Parathyroid adenoma (tissue), 2 donors: ENCODE data around the gene GUCY1A2.

Experiments
- H2AFZ ChIP-seq: fragments of 300-600 bp; sonication (generic); one replicate; pipeline ENCODE4 v1.7.0; 2017; ENCODE audit warnings: antibody characterized with exemption, mild to moderate bottlenecking
- H3K27ac ChIP-seq: fragments of 300-600 bp; sonication (generic); one replicate; pipeline ENCODE4 v1.7.0; 2017
- H3K27me3 ChIP-seq: fragments of 300-600 bp; sonication (generic); one replicate; pipeline ENCODE4 v1.7.0; 2017; ENCODE audit warnings: low read length; ENCODE audit not compliant: control insufficient read depth, insufficient read depth
- H3K36me3 ChIP-seq: fragments of 300-600 bp; sonication (generic); one replicate; pipeline ENCODE4 v1.7.0; 2017; ENCODE audit warnings: low read length; ENCODE audit not compliant: control insufficient read depth, insufficient read depth
- H3K4me1 ChIP-seq: fragments of 300-600 bp; sonication (generic); one replicate; pipeline ENCODE4 v1.7.0; 2017; ENCODE audit warnings: control low read depth
- H3K4me2 ChIP-seq: fragments of 300-600 bp; sonication (generic); one replicate; pipeline ENCODE4 v1.7.0; 2017; ENCODE audit warnings: low read length
- H3K4me3 ChIP-seq: fragments of 300-600 bp; sonication (generic); one replicate; pipeline ENCODE4 v1.7.0; 2017; ENCODE audit warnings: low read depth, low read length
- H3K79me2 ChIP-seq: fragments of 300-600 bp; sonication (generic); one replicate; pipeline ENCODE4 v1.7.0; 2017; ENCODE audit warnings: control low read depth
- H3K9ac ChIP-seq: fragments of 300-600 bp; sonication (generic); one replicate; pipeline ENCODE4 v1.7.0; 2017; ENCODE audit warnings: mild to moderate bottlenecking
- H3K9me3 ChIP-seq: fragments of 300-600 bp; sonication (generic); one replicate; pipeline ENCODE4 v1.7.0; 2017; ENCODE audit warnings: low read length; ENCODE audit not compliant: control insufficient read depth
- TF ChIP-seq, protein P1 (sequence below): fragments of 300-600 bp; sonication (generic); IDR thresholded peaks from one replicate; pipeline ENCODE4 v1.7.0; 2017; ENCODE audit warnings: antibody characterized with exemption, mild to moderate bottlenecking
- donor health status: primary hyperparathyroidism.

Gene GUCY1A2

DNA sequence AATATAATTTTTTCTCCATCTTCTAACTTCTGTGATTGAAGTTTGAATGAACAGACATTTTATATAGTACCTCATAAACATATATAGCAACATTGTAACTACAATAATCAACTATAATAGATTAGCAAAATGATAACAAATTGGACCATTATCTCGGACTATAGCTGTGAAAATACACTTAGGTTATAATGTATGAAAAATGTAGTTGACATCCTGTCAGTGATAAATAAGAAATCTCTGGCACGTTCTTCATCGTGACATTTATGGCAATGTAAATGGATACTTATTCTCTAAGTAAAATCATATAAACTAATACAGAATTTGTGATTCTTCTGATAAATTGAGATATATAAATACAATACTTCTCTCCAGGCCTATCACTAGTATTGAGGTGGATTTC is 333.3 kb downstream of the GUCY1A2 start:
- Histone ChIP-seq H3K4me1 (no peaks in the 10 kb centered on the region), H3K79me2 (no peaks in the 10 kb centered on the region), H3K36me3 (no peaks in the 10 kb centered on the region), H3K27ac (no peak overlapping the region), H3K4me2 (no peak overlapping the region), H2AFZ (no peak overlapping the region), H3K9ac (no peak overlapping the region), H3K9me3 (no peaks in the 10 kb centered on the region), H3K27me3 (no peaks in the 10 kb centered on the region), H3K4me3 (no peak overlapping the region)
- TF ChIP-seq, protein P1, sequence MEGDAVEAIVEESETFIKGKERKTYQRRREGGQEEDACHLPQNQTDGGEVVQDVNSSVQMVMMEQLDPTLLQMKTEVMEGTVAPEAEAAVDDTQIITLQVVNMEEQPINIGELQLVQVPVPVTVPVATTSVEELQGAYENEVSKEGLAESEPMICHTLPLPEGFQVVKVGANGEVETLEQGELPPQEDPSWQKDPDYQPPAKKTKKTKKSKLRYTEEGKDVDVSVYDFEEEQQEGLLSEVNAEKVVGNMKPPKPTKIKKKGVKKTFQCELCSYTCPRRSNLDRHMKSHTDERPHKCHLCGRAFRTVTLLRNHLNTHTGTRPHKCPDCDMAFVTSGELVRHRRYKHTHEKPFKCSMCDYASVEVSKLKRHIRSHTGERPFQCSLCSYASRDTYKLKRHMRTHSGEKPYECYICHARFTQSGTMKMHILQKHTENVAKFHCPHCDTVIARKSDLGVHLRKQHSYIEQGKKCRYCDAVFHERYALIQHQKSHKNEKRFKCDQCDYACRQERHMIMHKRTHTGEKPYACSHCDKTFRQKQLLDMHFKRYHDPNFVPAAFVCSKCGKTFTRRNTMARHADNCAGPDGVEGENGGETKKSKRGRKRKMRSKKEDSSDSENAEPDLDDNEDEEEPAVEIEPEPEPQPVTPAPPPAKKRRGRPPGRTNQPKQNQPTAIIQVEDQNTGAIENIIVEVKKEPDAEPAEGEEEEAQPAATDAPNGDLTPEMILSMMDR = no peak

DNA sequence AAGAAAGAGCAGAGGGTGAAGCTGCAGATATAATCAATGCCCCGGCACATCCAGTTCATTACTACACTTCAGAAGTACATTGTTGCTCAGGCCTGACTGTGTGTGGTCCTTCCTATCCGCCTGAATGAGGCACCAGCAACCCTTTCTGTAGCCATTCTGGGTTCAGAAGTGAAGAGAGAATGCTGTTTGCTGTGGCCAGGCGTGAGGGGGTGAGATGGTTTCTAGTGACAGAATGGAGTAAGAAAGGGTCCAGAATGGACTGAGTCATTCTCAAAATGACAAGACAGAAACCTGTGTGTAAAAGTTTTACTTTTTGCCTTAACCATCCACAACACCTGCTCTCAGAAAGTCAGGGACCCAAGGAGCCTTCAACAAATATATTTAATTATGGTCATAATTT is 334.8 kb downstream of the GUCY1A2 start:
- Histone ChIP-seq H3K4me3 (no peak overlapping the region), H3K9me3 (no peaks in the 10 kb centered on the region), H3K27me3 (no peaks in the 10 kb centered on the region), H3K4me1 (no peaks in the 10 kb centered on the region), H3K36me3 (no peaks in the 10 kb centered on the region), H3K4me2 (no peak overlapping the region), H3K79me2 (no peaks in the 10 kb centered on the region), H3K27ac (no peak overlapping the region), H2AFZ (no peak overlapping the region), H3K9ac (no peak overlapping the region)
- TF ChIP-seq, protein P1 = no peak

DNA sequence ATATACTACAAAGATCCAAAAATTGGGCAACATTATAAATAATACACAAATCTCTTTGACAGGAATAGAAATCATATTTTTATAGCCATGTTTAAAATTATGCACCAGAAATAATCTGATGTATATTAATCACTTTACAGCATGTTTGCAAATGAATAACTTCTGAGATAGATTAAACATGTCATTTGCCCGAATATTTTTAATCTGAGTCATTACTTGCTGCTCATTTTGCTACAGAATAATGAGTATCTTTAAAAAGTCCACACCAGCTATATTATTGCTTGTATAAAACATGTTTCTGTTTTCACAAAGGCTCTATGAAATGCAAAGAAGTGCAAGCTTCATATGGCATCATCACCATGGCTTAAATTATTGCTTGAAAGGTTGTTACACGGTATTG is 336.8 kb downstream of the GUCY1A2 start:
- H3K27ac ChIP-seq = no peak overlapping the region
- no peaks in the 10 kb centered on the region for H3K9me3 ChIP-seq
- H3K4me3 ChIP-seq = no peak overlapping the region
- H2AFZ ChIP-seq = no peak overlapping the region
- H3K9ac ChIP-seq = no peak overlapping the region
- H3K27me3 ChIP-seq = no peaks in the 10 kb centered on the region
- no peaks in the 10 kb centered on the region for H3K79me2 ChIP-seq
- TF ChIP-seq, protein P1 = no peak
- no peak overlapping the region for H3K4me2 ChIP-seq
- H3K4me1 ChIP-seq = no peaks in the 10 kb centered on the region
- no peaks in the 10 kb centered on the region for H3K36me3 ChIP-seq

DNA sequence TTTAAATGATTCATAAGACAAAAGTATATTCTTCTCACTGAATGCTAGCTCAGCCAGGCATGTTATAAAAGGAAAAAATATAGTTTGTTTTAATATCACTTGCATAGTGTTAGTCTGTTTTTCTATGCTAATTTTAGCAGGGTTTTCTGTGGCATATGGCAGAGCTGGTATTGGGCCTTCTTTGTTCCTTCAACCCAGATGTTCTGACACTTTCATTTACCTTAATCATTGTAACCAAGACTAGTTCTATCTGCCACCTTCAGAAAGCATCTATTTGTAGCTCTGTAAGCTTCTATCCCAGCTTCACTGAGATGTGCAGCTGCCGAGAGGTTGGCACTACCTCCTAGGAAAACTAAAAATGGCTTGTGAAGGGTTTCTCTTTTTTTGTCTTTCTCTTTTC is 338.7 kb downstream of the GUCY1A2 start:
- H3K27ac ChIP-seq = no peak overlapping the region
- no peaks in the 10 kb centered on the region for H3K79me2 ChIP-seq
- H3K4me1 ChIP-seq = no peaks in the 10 kb centered on the region
- TF ChIP-seq, protein P1 = no peak
- H3K4me3 ChIP-seq = no peak overlapping the region
- no peak overlapping the region for H2AFZ ChIP-seq
- no peaks in the 10 kb centered on the region for H3K9me3 ChIP-seq
- no peaks in the 10 kb centered on the region for H3K36me3 ChIP-seq
- no peak overlapping the region for H3K4me2 ChIP-seq
- no peaks in the 10 kb centered on the region for H3K27me3 ChIP-seq
- H3K9ac ChIP-seq = no peak overlapping the region

DNA sequence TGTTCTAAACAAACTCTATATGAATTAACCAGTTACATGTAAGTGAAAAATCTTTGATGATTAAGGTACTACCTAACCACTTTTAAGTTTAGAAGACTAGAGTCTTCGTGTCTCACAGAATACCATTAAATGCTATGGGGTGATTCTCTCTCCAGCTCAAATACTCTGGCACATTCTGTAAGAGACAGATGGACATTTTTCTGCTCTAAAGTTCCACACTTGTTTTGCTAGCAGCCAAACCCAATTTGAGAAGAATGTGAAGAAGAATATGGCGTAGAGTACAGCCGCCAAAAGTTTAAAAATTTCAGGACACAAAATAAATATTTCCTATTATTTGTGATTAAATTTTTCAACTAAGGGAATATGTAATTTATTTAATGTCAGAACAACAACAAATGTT is 339.1 kb downstream of the GUCY1A2 start:
- H3K27me3 ChIP-seq = no peaks in the 10 kb centered on the region
- H3K9ac ChIP-seq = no peak overlapping the region
- TF ChIP-seq, protein P1 = no peak
- no peaks in the 10 kb centered on the region for H3K79me2 ChIP-seq
- no peak overlapping the region for H3K27ac ChIP-seq
- no peak overlapping the region for H3K4me2 ChIP-seq
- no peaks in the 10 kb centered on the region for H3K4me1 ChIP-seq
- H3K36me3 ChIP-seq = no peaks in the 10 kb centered on the region
- H3K9me3 ChIP-seq = no peaks in the 10 kb centered on the region
- H2AFZ ChIP-seq = no peak overlapping the region
- H3K4me3 ChIP-seq = no peak overlapping the region
